Measurements from ENCODE around the gene ALDH8A1. TPM values are rescaled to one million over a fixed set of nuclear protein-coding genes. Genes with fewer than 3 reads are reported as not detected.

ALDH8A1 gene
- total RNA-seq, 1 experiment from 2014 or later: not detected

DNA sequence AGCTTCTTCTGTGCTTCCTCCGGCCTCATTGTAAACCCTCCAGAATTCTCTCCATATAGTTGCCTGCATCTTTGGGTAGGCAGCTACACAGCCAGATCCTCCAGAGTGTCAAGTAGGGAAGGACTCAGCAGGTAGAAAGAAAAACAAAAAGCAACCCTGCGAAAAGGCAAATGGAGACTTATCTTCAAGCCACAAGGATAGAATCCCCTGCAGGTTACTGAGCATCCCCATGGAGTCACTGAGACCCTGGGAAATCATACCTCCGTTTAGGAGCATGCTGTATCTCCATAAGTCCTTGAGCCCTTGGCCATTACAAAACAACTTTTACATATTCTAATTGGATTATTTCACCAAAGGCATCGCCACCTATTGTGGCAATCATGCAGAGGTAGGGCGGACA is 28.6 kb downstream of the ALDH8A1 start:
- Mint-ChIP-seq H3K4me1 (peaks cover 10 to 11% of the 10 kb centered on the region in 2 experiments), H3K27ac (no peak overlapping the region), H3K9me3 (no peaks in the 10 kb centered on the region; a peak in 1 of 5 replicates), H3K36me3 (ENCODE audit: insufficient read depth in 1 of 3, low read depth in 3 of 3) (no peaks in the 10 kb centered on the region), H3K27me3 (ENCODE audit: low read depth) (no peaks in the 10 kb centered on the region; the same call in 1 of the 2 replicates), H3K4me3 (no peak overlapping the region)
- Histone ChIP-seq H2BK5ac (ENCODE audit: insufficient read length, low read length) (no peak overlapping the region), H3K4me1 (ENCODE audit: insufficient read depth, low read length) (no peaks in the 10 kb centered on the region; the same call in 1 of the 2 replicates), H2BK15ac (ENCODE audit: low read depth, low read length) (no peak overlapping the region), H3K23me2 (ENCODE audit: insufficient read length, low read depth, low read length, poor library complexity, severe bottlenecking) (no peaks in the 10 kb centered on the region), H3K9ac (ENCODE audit: extremely low read depth, insufficient read length, low read length) (no peak overlapping the region), H3K23ac (ENCODE audit: insufficient read length, low read depth, low read length) (no peak overlapping the region), H3T11ph (ENCODE audit: low read length) (no peak overlapping the region), H3K27me3 (ENCODE audit: insufficient read depth, low read length) (no peaks in the 10 kb centered on the region), H3K56ac (ENCODE audit: insufficient read length, low read depth, low read length) (no peak overlapping the region), H4K91ac (ENCODE audit: insufficient read length, low read depth, low read length) (no peak overlapping the region), H3K9me3 (ENCODE audit: control insufficient read depth, low read depth, low read length) (no peaks in the 10 kb centered on the region), H2AFZ (ENCODE audit: low read length) (no peak overlapping the region), H2BK20ac (ENCODE audit: low read depth, low read length, poor library complexity, severe bottlenecking) (no peak overlapping the region), H4K20me1 (ENCODE audit: control insufficient read depth, insufficient read depth, insufficient read length) (no peaks in the 10 kb centered on the region), H2BK12ac (ENCODE audit: insufficient read length, low read depth, low read length) (no peak overlapping the region), H3K4ac (ENCODE audit: low read depth, low read length) (no peak overlapping the region), H2AK5ac (ENCODE audit: insufficient read length, low read length) (no peak overlapping the region), H3K79me1 (ENCODE audit: insufficient read depth, low read depth, low read length, poor library complexity, severe bottlenecking) (no peaks in the 10 kb centered on the region), H3K27ac (ENCODE audit: insufficient read length, low read depth, low read length) (no peak overlapping the region), H3K14ac (ENCODE audit: insufficient read depth, low read length) (no peak overlapping the region), H3K18ac (ENCODE audit: insufficient read length, low read depth, low read length) (no peak overlapping the region), H3K4me2 (ENCODE audit: insufficient read depth, insufficient read length, low read length) (no peak overlapping the region), H4K5ac (ENCODE audit: insufficient read length, low read depth, low read length) (no peak overlapping the region), H4K8ac (replicated peaks; ENCODE audit: insufficient read length, low read depth, low read length) (no peak overlapping the region), H2BK120ac (ENCODE audit: low read depth, low read length, poor library complexity, severe bottlenecking) (no peak overlapping the region), H3K79me2 (ENCODE audit: insufficient read depth, low read length) (no peaks in the 10 kb centered on the region)
- no CpG with 5 or more reads among the region's 5 CpGs for WGBS (ENCODE audit: extremely low coverage, insufficient read length, low lambda C conversion rate)
- TF ChIP-seq CTCF (conservative IDR thresholded peaks at IDR 0.05): no peak
- DNase-seq: no peak
